HG02981 (cell line): ENCODE data around the gene CACNB4.
"Not testable (repeated sequence)": the region's sequence is repeated elsewhere in the genome, so short reads cannot be mapped to it uniquely, and the experiment has no call there.

Source experiments
- ATAC-seq: cut with Tn5 transposase; IDR thresholded peaks from one replicate; pipeline ENCODE4 v1.9.1; 2021; ENCODE audit warnings: mild to moderate bottlenecking, moderate library complexity; ENCODE audit not compliant: unreplicated experiment

The CACNB4 gene

GRCh38 chr2:152098496-152099366, at the start of gene CACNB4:
TSS of gene CACNB4 (minus strand) at chr2:152099044.
- peak; percentile 31 for ATAC-seq

DNA sequence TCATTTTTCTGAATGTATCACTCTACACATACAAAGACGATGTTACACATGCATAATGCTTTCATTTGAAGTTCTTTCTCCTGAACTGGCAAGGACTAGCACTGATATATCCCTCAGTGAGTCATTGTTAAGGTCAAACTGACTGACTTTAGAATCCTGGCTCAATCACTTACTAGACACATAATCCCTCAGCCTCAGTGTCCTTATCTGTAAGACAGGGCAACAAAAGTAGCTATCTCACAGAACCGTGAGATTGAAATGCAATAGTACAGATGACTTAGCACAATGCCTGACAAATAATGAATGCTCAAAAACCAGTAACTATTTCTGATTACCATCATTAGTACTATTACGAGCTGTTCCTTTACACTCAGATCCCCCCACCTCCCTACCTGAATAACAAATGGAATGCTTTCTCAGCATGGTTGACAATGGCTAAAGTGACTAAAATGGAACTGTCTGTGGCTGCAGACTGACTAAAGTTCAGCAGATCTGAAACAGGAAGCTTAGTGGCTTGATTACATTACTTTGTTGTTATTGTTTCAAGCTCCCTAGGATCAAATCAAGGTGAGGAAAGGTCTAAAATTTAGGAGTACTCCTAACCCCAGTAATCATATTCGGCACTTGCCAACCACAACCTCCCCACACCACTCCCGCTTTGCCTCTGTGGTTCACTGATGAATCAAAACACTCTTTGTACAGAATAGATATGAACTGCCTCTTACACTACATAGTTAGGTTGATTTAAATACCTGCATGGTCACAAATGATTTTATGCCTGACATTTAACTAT, 35.8 kb upstream of the CACNB4 start:
- ATAC-seq, result peak; percentile 82

GRCh38 chr2:152132306-152132705, 33.5 kb upstream of the CACNB4 start:
- ATAC-seq, result no peak

DNA sequence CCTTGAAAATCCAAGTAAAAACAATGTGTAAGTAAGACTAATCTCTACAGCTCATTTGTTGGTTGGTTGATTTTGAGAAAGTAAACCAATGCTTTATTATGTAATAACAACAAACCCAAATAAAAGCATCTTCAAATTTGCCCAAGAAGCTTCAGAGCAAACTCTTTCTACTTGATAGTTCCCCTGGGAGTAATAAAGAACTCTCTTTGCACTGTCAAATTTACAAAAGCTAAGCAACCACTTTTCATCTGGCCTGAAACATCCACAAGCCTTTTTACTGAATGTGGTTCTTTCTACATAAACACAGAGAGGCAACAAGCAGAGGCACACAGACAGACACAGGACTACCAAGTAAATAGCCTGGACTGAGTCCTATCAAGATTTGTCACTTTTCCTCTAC, 28.8 kb upstream of the CACNB4 start:
- ATAC-seq, result no peak

GRCh38 chr2:152126664-152127063, 27.8 kb upstream of the CACNB4 start:
- ATAC-seq, result no peak

GRCh38 chr2:152122161-152122560, 23.3 kb upstream of the CACNB4 start:
- no peak for ATAC-seq

DNA sequence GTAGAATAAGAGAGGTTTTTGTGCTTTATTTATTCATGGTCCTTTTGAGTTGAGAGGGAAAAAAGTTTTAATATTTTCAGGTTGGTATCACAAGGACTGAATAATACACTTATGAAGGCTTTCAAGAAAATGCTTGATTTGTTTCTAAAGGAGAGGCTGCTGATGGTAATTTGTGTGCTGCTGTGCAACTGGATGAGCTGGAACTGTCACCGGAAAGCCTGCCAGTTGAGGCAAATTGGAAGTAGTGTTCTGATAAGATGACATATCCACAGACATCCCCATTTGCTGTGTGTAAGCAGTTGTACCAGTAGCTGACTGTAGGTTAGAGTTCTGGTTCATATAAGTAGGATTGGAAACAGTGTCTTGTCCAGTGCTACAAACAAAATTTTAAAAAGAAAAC, 21.6 kb upstream of the CACNB4 start:
- ATAC-seq, result no peak

DNA sequence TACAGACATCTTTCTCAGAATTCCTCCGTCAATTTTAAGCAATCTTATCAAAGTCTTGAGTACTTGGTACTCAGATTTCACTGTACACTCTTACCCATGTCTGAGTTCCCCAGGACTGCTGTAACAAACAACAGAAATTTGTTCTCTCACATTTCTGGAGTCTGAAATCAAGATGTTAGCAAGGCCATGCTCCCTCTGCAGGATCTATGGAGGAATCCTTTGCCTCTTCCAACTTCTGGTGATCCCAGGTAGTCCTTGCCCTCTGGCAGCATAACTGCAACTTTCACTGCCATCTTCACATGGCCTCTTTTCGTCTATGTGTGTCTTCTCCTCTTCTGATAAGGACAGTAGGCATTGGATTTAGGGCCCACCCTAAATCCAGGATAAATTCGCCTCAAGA, 17.1 kb upstream of the CACNB4 start:
- no peak for ATAC-seq

- no peak for ATAC-seq
Measured at GRCh38 chr2:152114366-152114765, 15.5 kb upstream of the CACNB4 start.

GRCh38 chr2:152107140-152107539, 8.3 kb upstream of the CACNB4 start:
- not testable (repeated sequence) for ATAC-seq

DNA sequence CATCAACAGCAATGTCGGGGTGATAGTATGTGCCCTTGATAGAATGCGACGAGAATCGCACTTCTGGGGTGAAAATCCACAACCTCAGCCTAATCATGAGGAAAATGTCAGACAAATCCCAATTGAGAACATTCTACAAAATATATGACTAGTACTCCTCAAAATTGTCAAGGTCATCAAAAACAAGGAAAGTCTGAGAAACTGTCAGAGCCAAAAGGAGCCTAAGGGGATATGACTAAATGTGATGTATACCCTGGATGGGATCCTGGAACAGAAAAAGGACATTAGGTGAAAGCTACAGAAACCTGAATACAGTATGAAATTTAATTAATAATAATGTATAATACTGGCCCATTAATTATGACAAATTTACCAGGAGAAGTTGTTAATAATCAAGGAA, 7.6 kb upstream of the CACNB4 start:
- ATAC-seq, result no peak

DNA sequence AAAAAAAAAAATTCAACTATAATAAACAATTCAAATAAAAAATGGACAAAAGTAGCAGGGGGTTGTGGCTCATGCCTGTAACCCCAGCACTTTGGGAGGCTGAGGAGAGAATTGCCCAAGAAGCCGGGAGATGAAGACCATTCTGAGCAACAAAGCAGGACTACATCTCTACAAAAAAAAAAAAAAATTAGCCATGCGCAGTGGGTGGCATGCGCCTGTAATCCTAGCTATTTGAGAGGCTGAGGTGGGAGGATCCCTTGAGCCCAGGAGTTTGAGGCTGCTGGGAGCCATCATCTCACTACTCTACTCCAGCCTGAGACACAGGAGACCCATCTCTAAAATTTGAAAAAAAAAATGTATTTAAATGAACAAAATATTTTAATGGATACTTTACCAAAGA, 4.4 kb upstream of the CACNB4 start:
- no peak for ATAC-seq

DNA sequence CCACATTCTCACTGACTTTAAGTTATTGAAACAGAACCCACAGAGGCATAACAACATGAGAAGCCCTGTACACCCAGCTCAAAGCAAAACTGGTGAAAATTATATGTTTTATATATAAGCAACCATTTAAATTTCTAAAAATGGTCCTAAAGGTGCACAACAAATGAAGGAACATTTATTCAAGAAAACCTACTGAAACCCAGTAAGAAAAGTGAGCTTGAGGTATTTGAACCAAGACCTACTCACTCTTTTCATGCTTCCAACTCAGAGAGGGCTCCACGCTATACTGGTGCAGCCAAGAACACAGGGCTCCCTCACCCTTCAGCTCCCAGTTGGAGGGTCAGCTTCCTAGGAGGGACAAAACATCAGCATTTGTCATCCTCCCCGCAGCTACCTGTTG, 2.1 kb upstream of the CACNB4 start:
- ATAC-seq, result no peak

GRCh38 chr2:152099367-152100050, 665 bp upstream of the CACNB4 start:
- ATAC-seq, result no peak

DNA sequence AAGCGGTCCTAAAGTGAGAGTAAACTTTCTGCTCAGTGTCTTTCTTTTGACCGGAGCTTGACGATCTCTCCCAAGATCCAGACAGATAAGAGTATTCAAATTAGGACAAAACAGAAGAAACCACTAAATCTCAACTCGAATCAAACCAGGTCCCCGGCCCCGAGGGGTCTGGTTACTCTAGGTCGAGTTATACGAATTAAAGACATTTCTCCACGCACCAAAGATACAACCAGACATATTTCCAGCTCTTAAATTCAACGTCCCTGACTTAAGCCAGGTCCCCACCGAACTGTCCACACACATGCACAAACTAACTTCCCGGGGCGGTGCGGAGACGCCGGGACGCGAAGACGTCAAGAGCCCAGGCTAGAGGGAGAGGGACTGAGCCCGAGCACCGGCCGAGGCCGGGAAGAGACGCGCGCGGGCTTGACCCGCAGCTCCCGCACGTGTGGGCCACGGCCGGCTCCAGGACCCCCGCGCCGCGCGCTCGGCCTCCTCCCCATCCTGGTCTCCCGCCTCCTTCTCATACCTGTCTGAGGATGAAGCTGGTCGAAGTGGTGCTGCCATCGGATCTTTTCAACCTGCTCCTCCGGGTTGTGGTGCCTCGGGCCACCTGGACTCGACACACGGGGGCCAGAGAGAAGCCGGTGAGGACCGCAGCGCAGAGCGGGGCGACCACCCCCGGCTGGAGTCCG, 896 bp downstream of the CACNB4 start:
- peak; percentile 19 for ATAC-seq

GRCh38 chr2:152097290-152097800, 1.5 kb downstream of the CACNB4 start:
- ATAC-seq, result no peak

DNA sequence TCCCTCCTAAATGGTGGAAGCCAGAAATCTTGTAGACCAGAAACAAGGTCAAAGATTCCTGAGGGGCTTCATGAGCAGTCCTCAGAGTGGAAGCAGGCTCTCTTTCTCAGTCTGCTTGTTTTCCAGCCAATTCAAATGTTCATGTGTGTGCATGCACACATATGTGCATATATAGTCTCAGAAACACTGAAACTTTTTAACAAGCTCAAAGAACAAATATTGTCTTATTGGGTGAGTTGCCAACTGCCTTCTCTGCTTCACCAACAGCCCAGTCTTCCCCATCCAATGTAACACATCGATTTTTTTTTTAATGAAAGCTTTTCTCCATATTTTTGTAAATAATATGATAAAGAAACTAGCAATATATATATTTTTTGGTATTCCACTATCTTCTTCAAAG, 3.7 kb downstream of the CACNB4 start:
- ATAC-seq, result no peak

- ATAC-seq, result no peak
Measured at GRCh38 chr2:152094014-152094413, 4.8 kb downstream of the CACNB4 start.

DNA sequence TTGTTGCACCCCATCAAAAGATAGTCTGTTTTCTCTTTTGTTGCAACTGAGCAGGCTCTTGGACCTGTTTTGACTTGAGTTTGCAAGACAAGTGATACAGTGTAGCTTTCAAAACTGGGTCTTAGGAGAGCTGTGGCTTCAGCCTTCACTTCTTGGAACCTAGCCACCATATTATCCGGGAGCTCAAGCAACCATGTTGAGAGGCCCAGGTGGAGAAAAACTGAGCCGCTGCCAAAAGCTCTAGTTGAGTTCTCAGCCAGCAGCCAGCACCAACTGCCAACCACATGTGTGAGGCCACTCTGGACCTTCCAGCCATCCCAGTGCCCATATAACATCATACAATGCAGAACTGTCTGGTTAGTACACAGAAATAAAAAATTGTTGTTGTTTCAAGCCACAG, 5.4 kb downstream of the CACNB4 start:
- no peak for ATAC-seq

DNA sequence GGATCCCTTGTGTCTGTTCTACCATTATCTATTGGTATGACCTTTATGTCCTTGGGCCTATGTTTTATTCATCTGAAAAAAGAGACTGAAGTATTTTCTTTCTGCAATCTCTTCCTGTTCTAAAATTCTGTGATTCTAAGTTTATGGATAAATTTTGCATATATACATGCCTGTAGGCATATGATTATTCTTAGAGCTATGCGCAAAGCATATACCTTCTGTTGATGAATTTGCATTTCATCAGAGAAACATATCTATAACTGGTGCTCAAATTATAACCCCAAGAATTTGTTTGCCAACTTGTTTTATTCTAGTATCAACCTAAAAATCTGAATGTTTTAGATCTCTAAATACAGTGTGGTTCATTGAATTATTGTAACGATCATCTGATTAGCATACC, 6.7 kb downstream of the CACNB4 start:
- no peak for ATAC-seq

- ATAC-seq, result not testable (repeated sequence)
Measured at GRCh38 chr2:152090726-152091125, 8.1 kb downstream of the CACNB4 start.
